ENCODE results near the gene PIN1. TPM values are rescaled to one million over a fixed set of nuclear protein-coding genes. Genes with fewer than 3 reads are reported as not detected.
"Not testable (repeated sequence)": the region's sequence is repeated elsewhere in the genome, so short reads cannot be mapped to it uniquely, and the experiment has no call there.

Gene PIN1
- total RNA-seq, 4 donors from 2014 or later, result 22.9 to 82.5 (median 43.7) TPM

DNA sequence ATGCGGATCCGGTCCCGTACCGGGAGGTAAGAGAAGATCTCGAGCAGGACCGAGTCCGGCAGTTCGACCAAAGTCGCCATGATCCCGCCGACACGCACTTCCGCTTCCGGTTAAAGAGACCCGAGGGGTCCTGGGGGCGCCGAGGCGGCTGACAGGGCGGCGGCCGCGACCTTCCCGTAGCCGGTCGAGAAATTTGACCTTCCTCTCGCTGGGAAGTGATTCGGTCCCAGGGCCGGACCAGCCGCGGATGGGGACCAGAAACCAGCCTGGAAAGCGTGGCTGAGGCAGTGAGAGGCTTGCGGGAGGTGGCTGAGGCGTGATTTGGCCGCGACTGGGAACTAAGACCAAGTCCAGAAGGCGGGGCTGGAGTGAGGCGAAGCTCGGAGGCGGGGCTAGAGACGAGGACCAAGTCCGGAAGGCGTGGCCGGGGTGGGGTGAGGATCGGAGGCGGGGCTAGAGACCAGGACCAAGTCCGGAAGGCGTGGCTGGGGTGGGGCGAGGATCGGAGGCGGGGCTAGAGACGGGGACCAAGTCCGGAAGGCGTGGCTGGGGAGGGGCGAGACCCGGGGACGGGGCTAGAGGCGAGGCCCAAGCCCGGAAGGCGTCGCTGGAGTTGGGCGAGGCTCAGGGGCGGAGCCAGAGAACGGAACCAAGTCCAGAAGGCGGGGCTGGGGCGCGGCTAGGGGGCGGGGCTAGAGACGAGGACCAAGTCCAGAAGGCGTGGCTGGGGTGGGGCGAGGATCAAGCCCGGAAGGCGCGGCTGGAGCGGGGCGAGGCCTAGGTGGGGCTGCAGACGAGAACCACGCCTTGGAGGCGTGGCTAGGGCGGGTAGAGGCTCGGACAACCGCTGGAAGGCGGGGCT, 16.2 kb upstream of the PIN1 start, which contains the start of gene FBXL12:
Gene FBXL12 (minus strand): TSS at position 346 of the 862 bp plus-strand sequence. CDS start 266 bp downstream, at position 80.
- in situ Hi-C loops (cut with MboI; ENCODE audit: low pct_ligation_motif_present in 1 of 4, low pct_unique_long_range_greater_than_20kb in 1 of 4, low sequenced_read_pairs in 3 of 4), result no loop called here
- 1% methylated on average over 75 of the region's 82 CpGs; no CpG with 5 or more reads in 1 of the 2 donors for WGBS, 2 donors (ENCODE audit: low coverage in 1 of 2)

DNA sequence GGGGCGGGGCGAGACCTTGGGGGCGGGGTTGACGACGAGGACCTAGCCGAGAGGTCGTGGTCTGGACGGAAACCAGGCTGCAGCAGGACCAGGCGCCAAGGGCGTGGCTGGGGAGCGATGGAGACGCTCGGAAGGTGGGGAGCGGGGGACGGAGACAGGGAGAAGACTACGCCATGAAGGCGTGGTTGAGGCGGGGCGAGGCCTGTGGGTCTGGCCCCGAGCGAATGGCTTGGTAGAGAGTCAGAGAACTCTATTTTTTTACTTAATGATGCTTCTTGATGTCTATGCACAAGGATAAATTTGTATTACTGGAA, 15.6 kb upstream of the PIN1 start:
- Histone ChIP-seq H3K4me1 (peaks cover 10 to 33% (median 25%) of the 10 kb centered on the region in 4 donors), H3K27ac (peak overlapping the region; percentile 97 to 99 (median 98)), H3K27me3 (no peaks in the 10 kb centered on the region), H3K36me3 (peaks cover 0 to 4% (median 0%) of the 10 kb centered on the region in 4 donors), H3K9me3 (no peaks in the 10 kb centered on the region), H3K4me3 (peak overlapping the region in 3 of 4 donors; percentile 6 to 47 (median 20))
- TF ChIP-seq EP300 (IDR thresholded peaks at IDR 0.05; ENCODE audit: low read depth), result no peak
- TF ChIP-seq POLR2AphosphoS5 (IDR thresholded peaks at IDR 0.05), result peak in 1 of 3 donors; percentile 59
- TF ChIP-seq, protein P1, sequence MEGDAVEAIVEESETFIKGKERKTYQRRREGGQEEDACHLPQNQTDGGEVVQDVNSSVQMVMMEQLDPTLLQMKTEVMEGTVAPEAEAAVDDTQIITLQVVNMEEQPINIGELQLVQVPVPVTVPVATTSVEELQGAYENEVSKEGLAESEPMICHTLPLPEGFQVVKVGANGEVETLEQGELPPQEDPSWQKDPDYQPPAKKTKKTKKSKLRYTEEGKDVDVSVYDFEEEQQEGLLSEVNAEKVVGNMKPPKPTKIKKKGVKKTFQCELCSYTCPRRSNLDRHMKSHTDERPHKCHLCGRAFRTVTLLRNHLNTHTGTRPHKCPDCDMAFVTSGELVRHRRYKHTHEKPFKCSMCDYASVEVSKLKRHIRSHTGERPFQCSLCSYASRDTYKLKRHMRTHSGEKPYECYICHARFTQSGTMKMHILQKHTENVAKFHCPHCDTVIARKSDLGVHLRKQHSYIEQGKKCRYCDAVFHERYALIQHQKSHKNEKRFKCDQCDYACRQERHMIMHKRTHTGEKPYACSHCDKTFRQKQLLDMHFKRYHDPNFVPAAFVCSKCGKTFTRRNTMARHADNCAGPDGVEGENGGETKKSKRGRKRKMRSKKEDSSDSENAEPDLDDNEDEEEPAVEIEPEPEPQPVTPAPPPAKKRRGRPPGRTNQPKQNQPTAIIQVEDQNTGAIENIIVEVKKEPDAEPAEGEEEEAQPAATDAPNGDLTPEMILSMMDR (IDR thresholded peaks at IDR 0.05), result no peak
- WGBS, 2 donors (ENCODE audit: low coverage in 1 of 2), result 0 to 1% methylated on average over 5 to 21 of the region's 21 CpGs
- no peak for DNase-seq
- intact Hi-C loops (cut with DNase I; ENCODE audit: low total_unique reads), result no loop called here
- in situ Hi-C loops (cut with MboI; ENCODE audit: low pct_ligation_motif_present in 1 of 4, low pct_unique_long_range_greater_than_20kb in 1 of 4, low sequenced_read_pairs in 3 of 4), result no loop called here

More for the DNA sequence above, 16.2 kb upstream of the PIN1 start, which contains the start of gene FBXL12:
- intact Hi-C loops (cut with DNase I; ENCODE audit: low total_unique reads), result no loop called here
- peak; percentile 100 for DNase-seq
- Histone ChIP-seq H3K36me3 (peaks cover 0 to 8% (median 0%) of the 10 kb centered on the region in 4 donors), H3K4me1 (peaks cover 10 to 33% (median 25%) of the 10 kb centered on the region in 4 donors), H3K27me3 (no peaks in the 10 kb centered on the region), H3K27ac (peak within 1 kb of the TSS; percentile 97 to 99 (median 98)), H3K9me3 (no peaks in the 10 kb centered on the region), H3K4me3 (peak within 1 kb of the TSS; percentile 87 to 99 (median 97))
- TF ChIP-seq POLR2A (IDR thresholded peaks at IDR 0.05), result peak; percentile 94
- peak; percentile 52 for TF ChIP-seq EP300 (IDR thresholded peaks at IDR 0.05; ENCODE audit: low read depth)
- TF ChIP-seq, protein P1 (IDR thresholded peaks at IDR 0.05), result no peak
- TF ChIP-seq POLR2AphosphoS5 (IDR thresholded peaks at IDR 0.05), result peak; percentile 76 to 94 (median 93)

DNA sequence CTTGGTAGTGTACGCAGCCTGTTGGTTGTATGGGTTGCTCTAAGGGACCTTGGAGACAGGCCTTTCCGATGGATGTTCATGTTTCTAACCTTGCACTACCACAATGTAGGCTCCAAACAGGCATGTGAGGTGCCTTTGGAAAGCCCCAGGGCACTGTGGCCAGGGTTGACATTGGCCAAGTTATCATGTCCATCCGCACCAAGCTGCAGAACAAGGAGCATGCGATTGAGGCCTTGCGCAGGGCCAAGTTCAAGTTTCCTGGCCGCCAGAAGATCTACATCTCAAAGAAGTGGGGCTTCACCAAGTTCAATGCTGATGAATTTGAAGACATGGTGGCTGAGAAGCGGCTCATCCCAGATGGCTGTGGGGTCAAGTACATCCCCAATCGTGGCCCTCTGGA, 15.1 kb upstream of the PIN1 start:
- 90% methylated on average over 8 of the region's 8 CpGs; no CpG with 5 or more reads in 1 of the 2 donors for WGBS, 2 donors (ENCODE audit: low coverage in 1 of 2)
- H3K4me3 ChIP-seq; H3K9me3 ChIP-seq; H3K36me3 ChIP-seq; intact Hi-C loops (cut with DNase I; ENCODE audit: low total_unique reads); H3K27me3 ChIP-seq; in situ Hi-C loops (cut with MboI; ENCODE audit: low pct_ligation_motif_present in 1 of 4, low pct_unique_long_range_greater_than_20kb in 1 of 4, low sequenced_read_pairs in 3 of 4); DNase-seq: not testable (repeated sequence)
- peak overlapping the region; percentile 97 to 99 (median 98) for H3K27ac ChIP-seq
- H3K4me1 ChIP-seq, result peaks cover 10 to 33% (median 25%) of the 10 kb centered on the region in 4 donors

DNA sequence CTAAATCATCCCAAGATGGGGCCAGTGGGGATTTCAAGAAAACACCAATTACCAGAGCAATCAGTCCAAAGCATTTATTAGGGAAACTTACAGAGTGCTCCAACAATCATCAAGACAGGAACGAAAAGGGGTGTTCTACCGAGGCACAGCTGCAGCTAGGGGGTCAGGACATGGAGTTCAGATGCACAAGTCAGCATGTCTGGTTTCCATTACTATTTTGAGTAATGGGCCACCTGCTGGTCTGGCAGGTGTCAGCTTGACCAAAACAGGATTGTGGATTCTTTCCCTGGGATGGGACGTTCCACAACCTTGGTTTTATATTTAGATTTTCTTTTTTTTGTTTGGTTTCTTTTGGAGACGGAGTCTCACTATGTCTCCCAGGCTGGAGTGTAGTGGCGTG, 11.3 kb upstream of the PIN1 start:
- Histone ChIP-seq H3K4me3 (no peak overlapping the region), H3K4me1 (peaks cover 12 to 26% (median 25%) of the 10 kb centered on the region in 4 donors), H3K36me3 (no peaks in the 10 kb centered on the region), H3K27me3 (no peaks in the 10 kb centered on the region), H3K9me3 (no peaks in the 10 kb centered on the region), H3K27ac (no peak overlapping the region)
- intact Hi-C loops (cut with DNase I; ENCODE audit: low total_unique reads), result no loop called here
- TF ChIP-seq EP300 (IDR thresholded peaks at IDR 0.05; ENCODE audit: low read depth) (no peak), POLR2AphosphoS5 (IDR thresholded peaks at IDR 0.05) (no peak), POLR2A (IDR thresholded peaks at IDR 0.05) (no peak)
- TF ChIP-seq, protein P1 (IDR thresholded peaks at IDR 0.05), result no peak
- in situ Hi-C loops (cut with MboI; ENCODE audit: low pct_ligation_motif_present in 1 of 4, low pct_unique_long_range_greater_than_20kb in 1 of 4, low sequenced_read_pairs in 3 of 4), result no loop called here
- DNase-seq, result no peak
- 83 to 86% methylated on average over 4 to 5 of the region's 5 CpGs for WGBS, 2 donors (ENCODE audit: low coverage in 1 of 2)
